ENCODE measurements around the gene KCNQ1. TPM values are rescaled to one million over a fixed set of nuclear protein-coding genes. Genes with fewer than 3 reads are reported as not detected.
A peak's percentile ranks its signal among the peaks of the same experiment; 100 is the strongest.

KCNQ1 gene
- polyA plus RNA-seq (2013, experiment 1 of 2): 1.6 TPM
- 0.86 TPM for polyA plus RNA-seq (2013, experiment 2 of 2)

DNA sequence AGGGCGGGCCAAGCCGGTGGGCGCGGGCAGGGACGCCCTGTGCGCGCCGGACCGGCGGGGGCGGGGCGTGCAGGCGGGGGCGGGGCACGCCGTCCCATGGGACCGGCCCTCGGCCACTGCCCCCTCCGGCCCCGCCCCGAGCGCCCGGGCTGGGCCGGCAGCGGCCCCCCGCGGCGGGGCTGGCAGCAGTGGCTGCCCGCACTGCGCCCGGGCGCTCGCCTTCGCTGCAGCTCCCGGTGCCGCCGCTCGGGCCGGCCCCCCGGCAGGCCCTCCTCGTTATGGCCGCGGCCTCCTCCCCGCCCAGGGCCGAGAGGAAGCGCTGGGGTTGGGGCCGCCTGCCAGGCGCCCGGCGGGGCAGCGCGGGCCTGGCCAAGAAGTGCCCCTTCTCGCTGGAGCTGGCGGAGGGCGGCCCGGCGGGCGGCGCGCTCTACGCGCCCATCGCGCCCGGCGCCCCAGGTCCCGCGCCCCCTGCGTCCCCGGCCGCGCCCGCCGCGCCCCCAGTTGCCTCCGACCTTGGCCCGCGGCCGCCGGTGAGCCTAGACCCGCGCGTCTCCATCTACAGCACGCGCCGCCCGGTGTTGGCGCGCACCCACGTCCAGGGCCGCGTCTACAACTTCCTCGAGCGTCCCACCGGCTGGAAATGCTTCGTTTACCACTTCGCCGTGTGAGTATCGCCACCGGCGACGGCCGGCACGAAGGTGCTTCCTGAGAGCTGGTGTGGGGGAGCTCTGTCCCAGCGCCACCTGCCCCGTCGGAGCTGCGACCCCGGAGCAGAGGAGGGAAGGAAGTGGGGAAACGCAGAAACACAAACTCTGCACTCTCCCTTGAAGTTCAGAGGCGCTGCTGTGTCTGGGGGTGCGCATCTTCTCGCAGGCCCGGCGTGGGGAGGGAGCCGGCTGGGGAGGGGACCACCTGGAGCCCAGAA, at the start of gene KCNQ1:
Gene KCNQ1, plus strand, starts transcription at position 188 of the 925 bp plus-strand sequence. Its CDS starts 91 bp downstream, at position 279.
- peak within 1 kb of the TSS; percentile 11 for H3K4me3 ChIP-seq (ENCODE audit: extremely low read depth, insufficient read depth, low read length, poor library complexity, severe bottlenecking)
- no peak within 1 kb of the TSS for H3K27ac ChIP-seq (ENCODE audit: low read depth, low read length, severe bottlenecking)
- no peaks in the 10 kb centered on the region for H3K4me1 ChIP-seq (ENCODE audit: control insufficient read depth, insufficient read depth, low read length, poor library complexity, severe bottlenecking)
- no peaks in the 10 kb centered on the region for H3K36me3 ChIP-seq (ENCODE audit: control insufficient read depth, insufficient read depth, low read length)
- H3K9me3 ChIP-seq (ENCODE audit: control insufficient read depth, low read length): no peaks in the 10 kb centered on the region
- WGBS, 2 experiments (ENCODE audit: insufficient coverage in 2 of 2): 4 to 7% methylated on average over 51 to 85 of the region's 116 CpGs

- 97 to 99% methylated on average over 21 to 25 of the region's 26 CpGs for WGBS, 2 experiments (ENCODE audit: insufficient coverage in 2 of 2)
- no peaks in the 10 kb centered on the region for H3K9me3 ChIP-seq (ENCODE audit: control insufficient read depth, low read length)
- H3K4me3 ChIP-seq (ENCODE audit: extremely low read depth, insufficient read depth, low read length, poor library complexity, severe bottlenecking): no peak overlapping the region
- H3K27ac ChIP-seq (ENCODE audit: low read depth, low read length, severe bottlenecking): no peak overlapping the region
- H3K36me3 ChIP-seq (ENCODE audit: control insufficient read depth, insufficient read depth, low read length): peaks cover 63% of the 10 kb centered on the region
- H3K4me1 ChIP-seq (ENCODE audit: control insufficient read depth, insufficient read depth, low read length, poor library complexity, severe bottlenecking): peaks cover 13% of the 10 kb centered on the region
Observed at GRCh38 chr11:2395211-2395730, 49.5 kb upstream of the KCNQ1 start.

GRCh38 chr11:2395856-2396255, 49.0 kb upstream of the KCNQ1 start:
- H3K36me3 ChIP-seq (ENCODE audit: control insufficient read depth, insufficient read depth, low read length): peaks cover 63% of the 10 kb centered on the region
- WGBS, 2 experiments (ENCODE audit: insufficient coverage in 2 of 2): 96 to 98% methylated on average over 6 to 9 of the region's 17 CpGs

DNA sequence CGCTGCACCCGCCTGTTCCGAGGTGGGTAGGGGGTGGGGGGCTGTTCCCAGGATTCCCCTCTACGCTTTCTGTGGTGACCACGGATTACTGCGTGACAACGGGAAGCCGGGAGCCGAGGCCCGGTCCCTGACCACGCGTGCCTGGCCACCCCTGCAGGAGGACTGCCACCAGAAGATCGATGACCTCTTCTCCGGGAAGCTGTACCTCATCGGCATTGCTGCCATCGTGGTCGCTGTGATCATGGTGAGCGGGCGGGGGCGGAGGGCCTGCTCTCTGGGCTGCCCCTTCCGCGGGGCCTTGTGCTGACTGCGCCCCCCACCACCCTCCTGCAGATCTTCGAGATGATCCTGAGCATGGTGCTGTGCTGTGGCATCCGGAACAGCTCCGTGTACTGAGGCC, 48.3 kb upstream of the KCNQ1 start:
- Histone ChIP-seq H3K36me3 (ENCODE audit: control insufficient read depth, insufficient read depth, low read length) (peaks cover 63% of the 10 kb centered on the region), H3K9me3 (ENCODE audit: control insufficient read depth, low read length) (no peaks in the 10 kb centered on the region), H3K27ac (ENCODE audit: low read depth, low read length, severe bottlenecking) (no peak overlapping the region), H3K4me1 (ENCODE audit: control insufficient read depth, insufficient read depth, low read length, poor library complexity, severe bottlenecking) (peaks cover 10% of the 10 kb centered on the region), H3K4me3 (ENCODE audit: extremely low read depth, insufficient read depth, low read length, poor library complexity, severe bottlenecking) (no peak overlapping the region)
- WGBS, 2 experiments (ENCODE audit: insufficient coverage in 2 of 2): 96 to 97% methylated on average over 22 to 26 of the region's 26 CpGs

More at GRCh38 chr11:2395856-2396255, 49.0 kb upstream of the KCNQ1 start:
- H3K4me3 ChIP-seq (ENCODE audit: extremely low read depth, insufficient read depth, low read length, poor library complexity, severe bottlenecking): no peak overlapping the region
- no peak overlapping the region for H3K27ac ChIP-seq (ENCODE audit: low read depth, low read length, severe bottlenecking)
- H3K9me3 ChIP-seq (ENCODE audit: control insufficient read depth, low read length): no peaks in the 10 kb centered on the region
- H3K4me1 ChIP-seq (ENCODE audit: control insufficient read depth, insufficient read depth, low read length, poor library complexity, severe bottlenecking): peaks cover 9% of the 10 kb centered on the region

DNA sequence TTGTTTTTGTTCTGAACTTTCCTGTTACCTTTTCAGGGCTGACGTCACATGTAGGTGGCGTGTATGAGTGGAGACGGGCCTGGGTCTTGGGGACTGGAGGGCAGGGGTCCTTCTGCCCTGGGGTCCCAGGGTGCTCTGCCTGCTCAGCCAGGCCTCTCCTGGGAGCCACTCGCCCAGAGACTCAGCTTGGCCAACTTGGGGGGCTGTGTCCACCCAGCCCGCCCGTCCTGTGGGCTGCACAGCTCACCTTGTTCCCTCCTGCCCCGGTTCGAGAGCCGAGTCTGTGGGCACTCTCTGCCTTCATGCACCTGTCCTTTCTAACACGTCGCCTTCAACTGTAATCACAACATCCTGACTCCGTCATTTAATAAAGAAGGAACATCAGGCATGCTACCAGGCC, 47.8 kb upstream of the KCNQ1 start:
- H3K9me3 ChIP-seq (ENCODE audit: control insufficient read depth, low read length): no peaks in the 10 kb centered on the region
- H3K27ac ChIP-seq (ENCODE audit: low read depth, low read length, severe bottlenecking): no peak overlapping the region
- no peak overlapping the region for H3K4me3 ChIP-seq (ENCODE audit: extremely low read depth, insufficient read depth, low read length, poor library complexity, severe bottlenecking)
- H3K36me3 ChIP-seq (ENCODE audit: control insufficient read depth, insufficient read depth, low read length): peaks cover 65% of the 10 kb centered on the region
- peaks cover 14% of the 10 kb centered on the region for H3K4me1 ChIP-seq (ENCODE audit: control insufficient read depth, insufficient read depth, low read length, poor library complexity, severe bottlenecking)
- WGBS, 2 experiments (ENCODE audit: insufficient coverage in 2 of 2): 89 to 91% methylated on average over 11 to 12 of the region's 12 CpGs

GRCh38 chr11:2398664-2399355, 46.0 kb upstream of the KCNQ1 start:
- Histone ChIP-seq H3K9me3 (ENCODE audit: control insufficient read depth, low read length) (no peaks in the 10 kb centered on the region), H3K36me3 (ENCODE audit: control insufficient read depth, insufficient read depth, low read length) (peaks cover 63% of the 10 kb centered on the region), H3K4me3 (ENCODE audit: extremely low read depth, insufficient read depth, low read length, poor library complexity, severe bottlenecking) (peak overlapping the region; percentile 52), H3K27ac (ENCODE audit: low read depth, low read length, severe bottlenecking) (peak overlapping the region; percentile 98), H3K4me1 (ENCODE audit: control insufficient read depth, insufficient read depth, low read length, poor library complexity, severe bottlenecking) (peaks cover 16% of the 10 kb centered on the region)
- 89 to 100% methylated on average over 1 to 4 of the region's 7 CpGs for WGBS, 2 experiments (ENCODE audit: insufficient coverage in 2 of 2)

GRCh38 chr11:2399488-2400068, 45.2 kb upstream of the KCNQ1 start:
- 73 to 79% methylated on average over 22 to 23 of the region's 23 CpGs for WGBS, 2 experiments (ENCODE audit: insufficient coverage in 2 of 2)
- peaks cover 63% of the 10 kb centered on the region for H3K36me3 ChIP-seq (ENCODE audit: control insufficient read depth, insufficient read depth, low read length)

DNA sequence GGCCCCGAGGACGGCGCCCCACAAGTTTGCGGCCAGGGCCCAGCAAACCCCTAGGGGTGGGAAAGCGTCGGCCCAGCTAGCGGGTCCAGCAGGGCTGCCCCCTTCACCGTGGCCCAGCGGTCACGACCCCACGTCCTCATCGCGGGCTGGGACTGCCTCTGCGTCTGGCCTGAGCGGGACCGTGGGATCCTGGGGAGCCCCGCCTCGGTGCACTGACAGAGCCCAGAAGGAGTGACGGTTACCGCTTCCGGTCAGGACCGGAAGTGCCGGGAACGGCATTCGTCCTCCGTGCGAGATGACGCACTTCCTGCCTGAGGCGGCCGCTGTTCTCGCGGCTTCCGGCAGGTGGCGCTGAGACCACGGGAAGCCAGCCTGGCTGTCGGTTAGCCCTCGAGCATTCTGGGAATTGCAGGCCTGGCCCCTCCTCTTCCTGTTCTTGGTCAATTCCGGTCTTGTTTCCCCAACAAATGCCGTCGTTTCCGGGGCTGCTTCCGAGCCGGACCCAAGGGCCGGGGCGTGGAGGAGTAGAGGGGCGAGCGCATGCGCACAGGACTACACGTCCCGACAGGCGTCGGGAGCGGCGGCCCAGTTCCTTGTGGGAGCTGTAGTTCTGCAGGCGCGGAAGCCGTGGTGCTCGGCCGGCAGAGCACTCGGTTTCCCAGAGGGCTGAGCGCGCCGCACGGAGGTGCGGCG, 44.6 kb upstream of the KCNQ1 start, which contains the start of gene TSSC4:
Gene TSSC4, plus strand, starts transcription at position 682 of the 693 bp plus-strand sequence. CDS start 1,884 bp downstream, outside the sequence.
- 8% methylated on average over 50 to 59 of the region's 66 CpGs for WGBS, 2 experiments (ENCODE audit: insufficient coverage in 2 of 2)

More at GRCh38 chr11:2399488-2400068, 45.2 kb upstream of the KCNQ1 start:
- Histone ChIP-seq H3K4me1 (ENCODE audit: control insufficient read depth, insufficient read depth, low read length, poor library complexity, severe bottlenecking) (peaks cover 16% of the 10 kb centered on the region), H3K27ac (ENCODE audit: low read depth, low read length, severe bottlenecking) (peak overlapping the region; percentile 98), H3K9me3 (ENCODE audit: control insufficient read depth, low read length) (no peaks in the 10 kb centered on the region), H3K4me3 (ENCODE audit: extremely low read depth, insufficient read depth, low read length, poor library complexity, severe bottlenecking) (peak overlapping the region; percentile 52)

GRCh38 chr11:2400762-2401435, 43.9 kb upstream of the KCNQ1 start:
- peaks cover 53% of the 10 kb centered on the region for H3K36me3 ChIP-seq (ENCODE audit: control insufficient read depth, insufficient read depth, low read length)
- peaks cover 16% of the 10 kb centered on the region for H3K4me1 ChIP-seq (ENCODE audit: control insufficient read depth, insufficient read depth, low read length, poor library complexity, severe bottlenecking)
- H3K27ac ChIP-seq (ENCODE audit: low read depth, low read length, severe bottlenecking): peak overlapping the region; percentile 78
- H3K9me3 ChIP-seq (ENCODE audit: control insufficient read depth, low read length): no peaks in the 10 kb centered on the region
- WGBS, 2 experiments (ENCODE audit: insufficient coverage in 2 of 2): 0 to 1% methylated on average over 50 to 54 of the region's 55 CpGs
- peak overlapping the region; percentile 98 for H3K4me3 ChIP-seq (ENCODE audit: extremely low read depth, insufficient read depth, low read length, poor library complexity, severe bottlenecking)

More for the DNA sequence above, 44.6 kb upstream of the KCNQ1 start, which contains the start of gene TSSC4:
- Histone ChIP-seq H3K27ac (ENCODE audit: low read depth, low read length, severe bottlenecking) (peak within 1 kb of the TSS; percentile 98), H3K4me1 (ENCODE audit: control insufficient read depth, insufficient read depth, low read length, poor library complexity, severe bottlenecking) (peaks cover 16% of the 10 kb centered on the region), H3K9me3 (ENCODE audit: control insufficient read depth, low read length) (no peaks in the 10 kb centered on the region), H3K36me3 (ENCODE audit: control insufficient read depth, insufficient read depth, low read length) (peaks cover 59% of the 10 kb centered on the region), H3K4me3 (ENCODE audit: extremely low read depth, insufficient read depth, low read length, poor library complexity, severe bottlenecking) (peak within 1 kb of the TSS; percentile 98)

Data from mesodermal cell (in vitro differentiated cells).